ENCODE data around the gene PTPRM.

Gene PTPRM

DNA sequence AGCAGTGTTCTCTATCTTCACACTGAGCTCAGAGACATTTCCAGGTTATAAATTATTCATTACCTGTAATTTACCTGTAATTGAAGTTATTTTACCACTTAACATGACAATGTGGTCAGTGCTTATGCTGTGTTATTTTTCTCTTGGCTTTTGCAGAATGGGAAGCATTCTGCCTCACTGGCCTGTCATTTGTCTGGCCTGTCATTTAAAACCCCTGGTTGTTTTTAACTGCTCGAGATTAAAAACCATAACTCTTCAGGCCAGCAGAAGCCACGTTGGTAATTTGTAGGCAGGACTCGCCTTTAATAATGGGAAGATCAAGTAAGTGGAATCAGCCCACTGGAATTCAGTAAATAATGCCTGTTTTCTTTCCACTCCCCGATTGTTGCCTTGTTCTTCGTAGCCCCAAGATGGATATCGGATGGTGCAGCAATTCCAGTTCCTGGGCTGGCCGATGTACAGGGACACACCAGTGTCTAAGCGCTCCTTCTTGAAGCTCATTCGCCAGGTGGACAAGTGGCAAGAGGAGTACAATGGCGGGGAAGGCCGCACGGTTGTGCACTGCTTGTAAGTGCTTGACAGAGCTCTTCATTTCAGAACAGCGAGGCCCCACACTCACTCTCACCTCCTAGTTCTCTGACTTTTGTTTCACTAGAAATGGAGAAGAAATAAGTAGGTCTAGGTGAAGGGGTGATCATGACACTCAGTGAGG lies 819.7 kb downstream of the PTPRM start:
- no peak for DNase-seq

DNA sequence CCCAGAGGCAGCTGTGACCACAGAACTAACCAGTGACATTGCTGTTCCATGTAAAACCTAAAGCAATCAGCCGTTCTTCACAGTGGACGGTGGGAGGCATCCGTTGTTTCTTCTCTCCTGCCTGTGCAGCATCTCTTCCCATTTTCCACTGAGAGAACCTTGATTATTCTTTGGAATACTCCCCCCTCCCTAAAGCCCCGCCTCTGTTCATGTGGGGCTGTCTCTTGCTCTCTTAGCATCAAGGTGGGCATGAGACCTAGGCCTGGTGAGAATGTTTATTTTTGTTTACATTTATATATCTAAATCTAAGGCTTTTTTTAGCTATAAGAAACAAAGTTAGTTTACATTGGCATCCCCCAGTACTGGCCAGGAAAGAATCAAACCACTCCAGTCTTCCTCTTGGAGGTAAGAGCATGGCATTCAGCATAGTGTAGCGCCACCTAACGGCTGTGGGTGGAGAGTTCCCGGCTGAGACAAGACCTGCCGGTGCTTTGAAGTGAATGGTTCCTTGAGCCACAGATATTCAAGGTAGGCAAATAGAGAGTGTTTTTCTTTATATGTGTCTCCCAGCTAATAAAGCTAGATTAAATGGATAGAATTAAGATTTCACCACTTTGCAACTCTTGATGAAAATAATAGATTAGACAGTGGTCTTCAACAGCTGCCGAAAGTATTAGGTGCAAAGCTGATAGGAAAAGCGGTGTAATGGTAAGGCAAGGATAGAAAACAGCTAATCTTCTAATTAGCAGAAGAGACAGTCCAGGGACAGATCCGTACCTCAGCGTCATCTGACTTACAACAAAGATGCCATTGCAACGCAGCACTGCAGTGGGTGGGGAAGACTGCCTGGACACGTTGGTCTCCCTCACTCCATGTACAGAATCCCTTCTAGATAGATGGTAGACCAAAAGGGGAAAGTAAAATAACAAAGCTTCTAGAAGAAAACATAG lies 822.5 kb downstream of the PTPRM start:
- DNase-seq: no peak

GRCh38 chr18:8391068-8391467 lies 824.0 kb downstream of the PTPRM start:
- no peak for DNase-seq

GRCh38 chr18:8396254-8396653 lies 829.1 kb downstream of the PTPRM start:
- DNase-seq: no peak

- no peak for DNase-seq
These were observed 829.9 kb downstream of the PTPRM start for GRCh38 chr18:8397034-8397433.

GRCh38 chr18:8399138-8399537 lies 832.0 kb downstream of the PTPRM start:
- DNase-seq: no peak

DNA sequence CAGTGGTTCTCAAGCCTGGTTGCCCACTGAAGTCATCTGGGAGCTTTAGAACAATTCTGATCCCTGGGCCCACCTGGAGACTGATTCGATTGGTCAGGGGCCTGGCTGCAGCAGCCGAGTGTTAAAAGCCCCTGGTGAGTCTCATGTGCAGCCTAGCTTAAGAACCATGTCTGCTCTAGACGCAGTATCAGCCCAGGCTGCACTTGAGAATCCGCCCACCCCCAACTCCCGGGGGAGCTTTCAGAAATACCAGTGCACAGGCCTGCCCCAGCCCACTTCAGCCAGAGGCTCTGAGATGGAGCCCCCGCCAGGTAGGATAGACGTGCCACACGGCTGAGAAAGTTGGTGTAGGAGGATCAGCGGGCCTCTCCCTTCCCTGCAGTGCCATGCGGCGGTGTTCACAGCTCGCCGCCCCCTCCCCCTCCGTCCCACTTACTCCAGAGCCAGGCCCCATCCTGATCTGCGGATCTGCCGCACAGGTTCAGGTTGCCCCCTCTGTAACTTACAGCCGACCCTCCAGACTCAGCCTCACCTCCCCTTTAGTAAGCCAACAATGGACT lies 833.2 kb downstream of the PTPRM start:
- no peak for DNase-seq

GRCh38 chr18:8400825-8401224 lies 833.7 kb downstream of the PTPRM start:
- no peak for DNase-seq

DNA sequence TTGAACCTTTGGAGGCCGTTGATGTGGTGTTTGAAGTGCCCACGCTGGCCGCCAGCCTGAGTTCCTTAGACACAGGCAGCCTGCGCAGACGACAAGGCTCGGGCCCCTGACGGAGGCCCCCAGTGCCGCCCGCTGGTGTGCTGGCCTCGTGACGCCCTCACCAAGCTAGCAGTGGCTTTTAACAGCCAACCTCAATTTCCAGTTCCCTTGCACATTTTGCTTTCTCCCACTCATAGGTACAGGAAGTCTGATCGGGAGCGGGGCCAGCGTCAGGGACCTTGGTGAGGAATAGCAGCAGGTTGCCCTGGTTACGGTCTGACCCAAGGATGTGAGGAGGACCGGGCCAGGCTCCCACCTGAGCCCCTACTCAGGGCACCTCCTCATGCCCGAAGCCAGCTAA lies 834.5 kb downstream of the PTPRM start:
- DNase-seq: no peak

DNA sequence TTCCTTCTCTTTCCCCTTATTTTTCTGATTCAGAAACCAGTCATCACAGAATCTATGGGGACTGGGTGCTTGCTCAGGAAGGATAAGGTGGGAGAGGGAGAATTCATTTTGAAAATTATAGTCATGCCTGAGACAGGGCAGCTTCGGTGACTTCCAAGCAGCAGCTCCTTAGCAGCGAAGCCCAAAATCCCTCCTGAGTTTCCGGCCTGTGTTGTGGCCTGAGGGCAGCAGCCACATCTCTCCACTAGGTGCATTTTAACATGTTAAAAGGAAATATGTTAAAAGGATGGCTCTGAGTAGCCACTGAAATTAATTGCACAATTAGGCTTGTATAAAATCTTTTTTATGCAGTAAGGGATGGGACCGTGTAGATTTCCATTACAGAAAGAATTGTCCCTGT lies 835.1 kb downstream of the PTPRM start:
- DNase-seq: no peak

GRCh38 chr18:8403713-8404112 lies 836.6 kb downstream of the PTPRM start:
- DNase-seq: no peak

DNA sequence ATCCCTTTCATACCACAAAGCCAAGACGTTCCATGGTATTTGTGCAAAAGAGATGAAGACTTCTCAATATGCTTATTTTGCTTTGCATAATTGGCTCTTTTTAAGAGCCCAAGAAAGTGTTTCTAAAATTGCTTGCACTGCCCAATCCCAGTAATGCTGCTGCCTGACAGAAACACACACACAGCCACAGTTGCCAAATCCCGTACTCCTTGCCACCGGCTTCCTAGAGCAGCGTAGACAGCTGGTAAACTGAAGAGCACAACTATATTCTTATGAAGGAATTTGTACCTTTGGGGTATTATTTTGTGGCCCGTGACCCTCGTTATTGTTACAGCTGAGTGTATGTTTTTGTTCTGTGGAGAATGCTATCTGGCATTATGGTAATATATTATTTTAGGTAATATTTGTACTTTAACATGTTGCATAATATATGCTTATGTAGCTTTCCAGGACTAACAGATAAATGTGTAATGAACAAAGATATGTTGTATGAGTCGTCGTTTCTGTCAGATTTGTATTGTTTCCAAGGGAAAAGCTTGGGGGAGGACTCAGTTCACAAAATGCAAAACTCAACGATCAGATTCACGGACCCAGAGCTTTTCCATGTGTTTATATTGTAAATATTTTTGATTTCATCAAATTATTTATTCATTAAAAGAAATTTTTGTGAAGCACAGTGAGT lies 839.2 kb downstream of the PTPRM start:
- DNase-seq: no peak

DNA sequence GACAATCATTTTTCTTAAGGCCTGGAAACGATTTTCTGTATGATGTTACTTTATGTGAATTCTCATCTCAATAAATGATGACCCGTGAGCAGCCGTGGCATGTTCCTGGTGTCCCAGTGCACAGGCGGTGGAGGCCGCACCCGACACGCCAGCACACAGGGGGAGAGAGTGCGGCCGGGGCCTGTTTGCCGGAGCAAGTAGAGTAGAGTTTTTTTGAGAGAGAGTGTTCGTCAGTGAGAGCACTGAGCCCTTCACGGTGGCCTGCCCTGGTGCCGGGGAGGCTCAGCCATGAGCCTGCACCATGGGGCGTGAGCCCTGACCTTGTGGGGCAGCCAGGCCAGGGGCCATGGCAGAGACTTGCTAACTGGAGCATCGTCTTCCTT lies 839.7 kb downstream of the PTPRM start:
- no peak for DNase-seq

- no peak for DNase-seq
These were observed 842.0 kb downstream of the PTPRM start for GRCh38 chr18:8409151-8409550.

DNA sequence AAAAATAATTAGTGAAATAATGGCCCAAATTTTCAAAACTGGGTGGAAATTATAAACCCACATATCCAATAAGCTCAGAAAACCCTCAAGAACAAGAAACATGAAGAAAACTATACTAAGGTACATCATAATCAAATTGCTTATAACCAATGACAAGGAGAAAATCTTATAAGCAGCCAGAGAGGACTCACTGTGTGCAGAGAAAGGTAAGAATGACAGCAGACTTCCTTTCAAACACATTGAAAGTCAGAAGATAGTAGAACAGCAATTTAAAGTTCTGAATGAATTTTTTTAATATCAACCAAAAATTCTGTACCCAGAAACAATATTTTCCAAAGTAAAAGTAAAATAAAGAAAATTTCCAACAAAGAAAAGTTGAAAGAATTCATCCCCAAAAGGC lies 844.4 kb downstream of the PTPRM start:
- no peak for DNase-seq

- no peak for DNase-seq
These were observed 845.0 kb downstream of the PTPRM start for GRCh38 chr18:8412117-8412516.

GRCh38 chr18:8413189-8413588 lies 846.1 kb downstream of the PTPRM start:
- DNase-seq: no peak

DNA sequence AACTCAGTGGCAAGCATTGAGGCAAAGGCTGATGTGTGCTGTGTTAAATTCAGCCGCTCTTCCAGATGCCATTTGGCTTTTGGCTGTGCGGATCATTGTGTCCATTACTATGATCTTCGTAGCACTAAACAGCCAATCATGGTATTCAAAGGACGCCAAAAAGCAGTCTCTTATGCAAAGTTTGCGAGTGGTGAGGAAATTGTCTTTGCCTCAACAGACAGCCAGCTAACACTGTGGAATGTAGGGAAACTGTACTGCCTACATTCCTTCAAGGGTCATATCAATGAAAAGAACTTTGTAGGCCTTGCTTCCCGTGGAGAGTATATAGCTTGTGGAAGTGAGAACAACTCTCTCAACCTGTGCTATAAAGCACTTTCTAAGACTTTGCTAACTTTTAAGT lies 846.6 kb downstream of the PTPRM start:
- DNase-seq: no peak

GRCh38 chr18:8416212-8417019 lies 849.3 kb downstream of the PTPRM start:
- DNase-seq: no peak

GRCh38 chr18:8422391-8422790 lies 855.3 kb downstream of the PTPRM start:
- no peak for DNase-seq

DNA sequence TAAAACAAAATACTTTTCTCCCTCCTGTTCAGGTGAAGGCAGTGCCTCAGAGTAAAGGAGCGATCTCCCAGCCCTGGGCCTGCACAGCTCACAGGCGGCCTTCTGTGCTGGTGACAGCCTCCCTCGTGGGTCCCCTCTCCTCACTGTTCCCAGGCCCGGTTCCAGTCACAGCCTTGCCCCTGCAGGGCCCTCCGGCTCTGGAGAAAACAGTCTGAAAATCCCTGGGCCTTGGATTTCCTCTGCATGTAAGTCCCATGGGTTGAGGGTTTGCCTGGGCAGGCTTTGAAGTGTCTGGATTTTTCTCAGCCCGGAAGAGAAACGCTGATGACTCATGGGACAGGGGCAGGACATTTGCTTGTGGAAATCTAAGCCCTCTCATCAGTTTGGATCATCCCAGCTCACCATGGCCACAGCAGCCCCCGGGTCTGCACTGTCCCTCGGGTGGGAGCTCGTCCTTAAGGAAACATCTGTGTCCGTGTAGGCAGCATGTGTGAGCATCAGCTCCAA lies 856.0 kb downstream of the PTPRM start:
- DNase-seq: no peak

DNA sequence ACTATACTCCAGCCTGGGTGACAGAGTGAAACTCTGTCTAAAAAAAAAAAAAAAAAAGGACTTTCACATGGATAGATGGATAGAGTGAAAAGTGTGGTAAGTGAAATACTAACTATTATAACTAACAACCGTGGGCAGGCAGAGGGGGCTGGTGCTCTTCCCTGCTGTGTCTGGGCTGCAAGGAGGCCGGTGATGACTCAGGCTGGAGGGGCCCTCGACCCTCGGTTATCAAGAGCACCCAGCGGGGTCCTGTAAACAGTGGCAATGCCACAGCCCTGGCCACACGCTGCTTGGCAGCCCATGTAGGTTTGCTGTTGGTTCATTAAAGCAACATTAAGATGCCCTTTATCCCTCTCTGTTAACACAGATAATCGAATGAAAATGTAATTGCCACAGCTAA lies 857.4 kb downstream of the PTPRM start:
- no peak for DNase-seq
